GM23248 (cell line): Measurements from ENCODE around the gene ATP1B3. TPM values are rescaled to one million over a fixed set of nuclear protein-coding genes. Genes with fewer than 3 reads are reported as not detected.
A peak's percentile ranks its signal among the peaks of the same experiment; 100 is the strongest.

ENCODE experiments used
- DNase-seq: peaks from one replicate; pipeline ENCODE4 v3.0.0-alpha.2; 2015
- H2AFZ ChIP-seq: fragments of 200-600 bp; sonication (generic); 2 replicates; pipeline ENCODE4 v1.6.1; 2016; ENCODE audit warnings: antibody characterized with exemption
- H3F3A ChIP-seq: fragments of 200-600 bp; sonication (generic); 2 replicates; pipeline ENCODE4 v1.6.1; 2016; ENCODE audit warnings: mild to moderate bottlenecking, antibody characterized with exemption, mixed run types; ENCODE audit not compliant: insufficient read depth
- H3K27ac ChIP-seq: fragments of 200-600 bp; sonication (generic); 2 replicates; pipeline ENCODE4 v1.5.1; 2016; ENCODE audit warnings: mild to moderate bottlenecking
- H3K27me3 ChIP-seq: fragments of 200-600 bp; sonication (generic); replicated peaks from 2 replicates; pipeline ENCODE4 v1.6.1; 2016; ENCODE audit warnings: mild to moderate bottlenecking; ENCODE audit not compliant: insufficient read depth
- H3K36me3 ChIP-seq: fragments of 200-600 bp; sonication (generic); 2 replicates; pipeline ENCODE4 v1.6.1; 2016; ENCODE audit warnings: low read depth, mild to moderate bottlenecking
- H3K4me1 ChIP-seq: fragments of 200-600 bp; sonication (generic); 2 replicates; pipeline ENCODE4 v1.6.1; 2016; ENCODE audit warnings: mild to moderate bottlenecking; ENCODE audit not compliant: insufficient read depth
- H3K4me2 ChIP-seq: fragments of 200-600 bp; sonication (generic); one replicate; pipeline ENCODE4 v1.6.1; 2016; ENCODE audit warnings: mild to moderate bottlenecking; ENCODE audit not compliant: unreplicated experiment
- H3K4me3 ChIP-seq: fragments of 200-600 bp; sonication (generic); 2 replicates; pipeline ENCODE4 v1.5.1; 2016; ENCODE audit warnings: mild to moderate bottlenecking
- H3K79me2 ChIP-seq: fragments of 200-600 bp; sonication (generic); 2 replicates; pipeline ENCODE4 v1.6.1; 2016; ENCODE audit warnings: mild to moderate bottlenecking; ENCODE audit not compliant: insufficient read depth
- H3K9ac ChIP-seq: fragments of 200-600 bp; sonication (generic); 2 replicates; pipeline ENCODE4 v1.6.1; 2016; ENCODE audit warnings: mild to moderate bottlenecking
- H3K9me2 ChIP-seq: fragments of 200-600 bp; sonication (generic); 2 replicates; pipeline ENCODE4 v1.6.1; 2016; ENCODE audit warnings: mixed run types, mild to moderate bottlenecking, moderate library complexity; ENCODE audit not compliant: insufficient read depth
- H3K9me3 ChIP-seq: fragments of 200-600 bp; sonication (generic); one replicate; pipeline ENCODE4 v1.6.1; 2017; ENCODE audit warnings: low read depth
- H4K20me1 ChIP-seq: fragments of 200-600 bp; sonication (generic); 2 replicates; pipeline ENCODE4 v1.6.0; 2016; ENCODE audit not compliant: insufficient read depth
- EZH2 ChIP-seq: fragments of 200-600 bp; sonication (generic); IDR thresholded peaks from 2 replicates; pipeline ENCODE4 v1.6.1; 2018; ENCODE audit warnings: antibody characterized with exemption, mild to moderate bottlenecking; ENCODE audit not compliant: insufficient read depth, poor library complexity, severe bottlenecking
- EZH2phosphoT487 ChIP-seq: fragments of 200-600 bp; sonication (generic); IDR thresholded peaks from 2 replicates; pipeline ENCODE4 v1.6.1; 2018; ENCODE audit warnings: antibody characterized with exemption, moderate library complexity, mild to moderate bottlenecking, low read depth; ENCODE audit not compliant: insufficient read depth
- WGBS, 2 experiments: methylation state at CpG; one replicate each; pipeline ENCODE4 v1.1.6; 2015 to 2017; ENCODE audit warnings: low lambda C conversion rate in 2 of 2, low coverage in 1 of 2; ENCODE audit errors: missing lambda C conversion rate in 2 of 2; 5-methylcytosine and 5-hydroxymethylcytosine counted together
- in situ Hi-C: fragments of 300-500 bp; cut with MboI; formaldehyde crosslinking; loops from 2 replicates; pipeline ENCODE4 v1.15.0; 2020
- polyA plus RNA-seq: library from polyadenylated mRNA; unstranded; fragments of >200 nt; fragmentation: Nextera tagmentation; extraction: Ambion mirVana; gene quantifications from 2 replicates; pipeline ENCODE4 v1.2.1, GENCODE V29; 2016
- total RNA-seq: library from RNA; depleted of rRNA; stranded (reverse); fragments of >200 nt; shearing (Covaris generic); gene quantifications from 2 replicates; pipeline ENCODE4 v1.2.3, GENCODE V29; 2014

ATP1B3 gene
- total and polyA plus RNA-seq, 2 experiments from 2014 or later: 73.6 to 245 TPM

GRCh38 chr3:141860766-141861513, 15.5 kb upstream of the ATP1B3 start:
- H3K9me2 ChIP-seq: no peaks in the 10 kb centered on the region
- no peak for DNase-seq
- in situ Hi-C loops: no loop called here

GRCh38 chr3:141862279-141862816, 14.1 kb upstream of the ATP1B3 start:
- H2AFZ ChIP-seq: no peak overlapping the region
- no peak overlapping the region for H3K4me3 ChIP-seq
- H3F3A ChIP-seq: peaks cover 3% of the 10 kb centered on the region; the same call in 1 of the 2 replicates
- H3K4me2 ChIP-seq: no peak overlapping the region
- in situ Hi-C loops: no loop called here
- DNase-seq: no peak
- no peak overlapping the region for H3K9ac ChIP-seq
- no peaks in the 10 kb centered on the region for H3K36me3 ChIP-seq
- H3K27ac ChIP-seq: no peak overlapping the region
- H3K9me3 ChIP-seq: no peaks in the 10 kb centered on the region
- no peaks in the 10 kb centered on the region for H3K4me1 ChIP-seq
- no peaks in the 10 kb centered on the region for H4K20me1 ChIP-seq
- H3K9me2 ChIP-seq: no peaks in the 10 kb centered on the region
- H3K27me3 ChIP-seq: no peaks in the 10 kb centered on the region
- H3K79me2 ChIP-seq: no peaks in the 10 kb centered on the region
- TF ChIP-seq EZH2phosphoT487 (no peak), EZH2 (no peak)
- WGBS, 2 experiments: 70 to 71% methylated on average over 3 of the region's 3 CpGs

More at GRCh38 chr3:141860766-141861513, 15.5 kb upstream of the ATP1B3 start:
- no peaks in the 10 kb centered on the region for H4K20me1 ChIP-seq
- H3K27me3 ChIP-seq: no peaks in the 10 kb centered on the region
- no peaks in the 10 kb centered on the region for H3K4me1 ChIP-seq
- no peak overlapping the region for H3K27ac ChIP-seq
- 66 to 69% methylated on average over 8 of the region's 8 CpGs for WGBS, 2 experiments
- TF ChIP-seq EZH2 (no peak), EZH2phosphoT487 (no peak)
- H3F3A ChIP-seq: peaks cover 3% of the 10 kb centered on the region; the same call in 1 of the 2 replicates
- H3K36me3 ChIP-seq: no peaks in the 10 kb centered on the region
- no peak overlapping the region for H3K4me2 ChIP-seq
- H3K4me3 ChIP-seq: no peak overlapping the region
- H2AFZ ChIP-seq: peak overlapping the region; percentile 64
- no peaks in the 10 kb centered on the region for H3K9me3 ChIP-seq
- no peaks in the 10 kb centered on the region for H3K79me2 ChIP-seq
- no peak overlapping the region for H3K9ac ChIP-seq

DNA sequence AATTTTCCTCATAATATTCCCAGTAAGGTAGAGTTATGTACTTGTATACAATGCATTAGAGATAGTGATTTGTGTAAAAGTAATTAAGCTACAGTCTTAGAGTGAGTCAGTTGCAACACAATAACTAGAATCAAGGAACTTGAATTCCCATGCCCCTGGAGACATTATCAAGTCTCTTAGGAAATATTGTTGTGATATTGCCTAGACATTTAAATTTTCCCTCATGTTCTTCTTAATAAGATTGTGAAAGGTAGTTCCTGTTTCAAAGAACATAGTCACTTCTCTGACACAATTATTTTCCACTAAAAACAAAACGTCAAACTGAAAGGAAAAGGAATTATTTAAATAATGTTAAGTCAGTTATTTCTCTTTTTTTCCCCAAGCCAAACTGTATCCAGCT, 13.0 kb upstream of the ATP1B3 start:
- 2 to 7% methylated on average over 1 of the region's 1 CpG for WGBS, 2 experiments
- no peak overlapping the region for H3K4me2 ChIP-seq
- no peak overlapping the region for H3K9ac ChIP-seq
- H3K9me3 ChIP-seq: no peaks in the 10 kb centered on the region
- H2AFZ ChIP-seq: no peak overlapping the region
- no peaks in the 10 kb centered on the region for H3K27me3 ChIP-seq
- H3K36me3 ChIP-seq: no peaks in the 10 kb centered on the region
- H3K79me2 ChIP-seq: no peaks in the 10 kb centered on the region
- no peaks in the 10 kb centered on the region for H4K20me1 ChIP-seq
- in situ Hi-C loops: no loop called here
- H3K27ac ChIP-seq: no peak overlapping the region
- TF ChIP-seq EZH2 (no peak), EZH2phosphoT487 (no peak)
- no peaks in the 10 kb centered on the region for H3K4me1 ChIP-seq
- DNase-seq: peak; percentile 9
- H3F3A ChIP-seq: peaks cover 3% of the 10 kb centered on the region; the same call in 1 of the 2 replicates
- no peak overlapping the region for H3K4me3 ChIP-seq
- H3K9me2 ChIP-seq: no peaks in the 10 kb centered on the region

DNA sequence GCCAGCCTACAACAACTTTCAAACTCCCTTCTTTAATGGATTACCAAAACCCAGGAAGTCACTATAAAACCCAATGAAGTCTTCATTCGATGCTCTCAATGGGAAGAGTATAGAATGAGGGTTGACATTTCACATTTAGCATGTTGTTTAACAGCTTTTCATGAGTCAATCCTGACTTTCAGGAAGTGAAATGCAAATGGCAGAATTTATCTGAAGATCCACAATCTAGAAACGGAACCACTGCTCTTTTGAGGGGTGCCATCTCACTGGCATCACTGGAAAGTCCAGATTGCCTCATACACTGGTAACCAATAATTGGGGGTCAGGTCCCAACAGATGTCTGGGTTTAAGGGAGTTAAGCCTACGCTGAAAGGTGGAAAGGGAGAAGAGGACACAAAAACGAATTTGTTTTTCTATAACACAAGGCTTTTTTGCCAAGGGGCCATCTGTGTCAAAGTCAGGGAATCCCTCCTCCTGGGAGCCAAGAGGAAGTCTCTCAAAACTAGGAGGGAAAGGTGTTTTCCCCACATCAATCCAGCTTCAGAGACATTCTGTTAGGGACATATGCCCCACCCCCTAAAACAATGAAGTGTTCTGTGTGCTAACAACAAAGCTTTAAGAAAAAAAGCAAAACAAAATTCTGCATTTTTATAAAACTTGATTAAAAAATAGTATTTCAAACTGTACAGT, 12.0 kb upstream of the ATP1B3 start:
- 72 to 85% methylated on average over 4 of the region's 4 CpGs for WGBS, 2 experiments
- peaks cover 3% of the 10 kb centered on the region; the same call in 1 of the 2 replicates for H3F3A ChIP-seq
- no peaks in the 10 kb centered on the region for H3K36me3 ChIP-seq
- H3K4me1 ChIP-seq: no peaks in the 10 kb centered on the region
- H3K9me3 ChIP-seq: no peaks in the 10 kb centered on the region
- H3K9ac ChIP-seq: no peak overlapping the region
- H3K9me2 ChIP-seq: no peaks in the 10 kb centered on the region
- no peaks in the 10 kb centered on the region for H4K20me1 ChIP-seq
- no peaks in the 10 kb centered on the region for H3K79me2 ChIP-seq
- no peak overlapping the region for H2AFZ ChIP-seq
- no peak overlapping the region for H3K4me2 ChIP-seq
- H3K4me3 ChIP-seq: no peak overlapping the region
- no peaks in the 10 kb centered on the region for H3K27me3 ChIP-seq
- in situ Hi-C loops: no loop called here
- no peak for TF ChIP-seq EZH2phosphoT487
- DNase-seq: no peak
- H3K27ac ChIP-seq: no peak overlapping the region
